Measurements from ENCODE around the gene SYNGR4.
"Not testable (repeated sequence)": the region's sequence is repeated elsewhere in the genome, so short reads cannot be mapped to it uniquely, and the experiment has no call there.

SYNGR4 gene

DNA sequence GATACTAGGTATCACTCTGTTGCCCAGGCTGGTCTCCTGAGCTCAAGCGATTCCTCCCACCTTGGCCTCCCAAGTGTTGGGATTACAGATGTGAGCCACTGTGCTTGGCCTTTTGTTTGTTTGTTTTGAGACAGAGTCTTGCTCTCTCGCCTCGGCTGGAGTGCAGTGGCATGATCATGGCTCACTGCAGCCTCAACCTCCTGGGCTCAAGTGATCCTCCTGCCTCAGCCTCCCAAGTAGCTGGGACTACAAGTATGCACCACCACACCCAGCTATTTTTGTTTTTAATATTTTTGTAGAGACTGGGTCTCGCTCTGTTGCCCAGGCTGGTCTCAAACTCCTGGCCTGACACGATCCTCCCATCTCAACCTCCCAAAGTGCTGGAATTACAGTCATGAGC is 7.6 kb downstream of the SYNGR4 start:
- not testable (repeated sequence) for DNase-seq

DNA sequence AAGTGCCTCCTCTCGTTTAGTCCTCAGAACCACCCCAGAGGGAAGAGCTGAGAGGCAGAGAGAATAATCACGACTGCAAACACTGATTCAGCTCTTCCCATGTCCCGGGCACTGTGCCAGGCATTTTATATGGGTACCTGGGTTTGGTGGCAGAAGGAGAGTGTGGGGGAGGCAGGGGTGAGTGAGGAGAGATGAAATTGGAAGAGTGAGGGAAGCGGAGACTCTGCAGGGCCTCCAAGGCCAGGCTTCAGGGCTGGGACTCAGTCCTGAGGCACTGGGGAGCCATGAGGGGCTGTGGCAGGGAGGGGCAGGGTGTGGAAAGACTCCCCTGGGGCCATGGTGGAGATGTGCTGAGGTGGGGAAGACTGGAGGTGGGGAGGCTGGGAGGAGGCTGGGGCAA is 8.7 kb downstream of the SYNGR4 start:
- peak; percentile 92 for DNase-seq

DNA sequence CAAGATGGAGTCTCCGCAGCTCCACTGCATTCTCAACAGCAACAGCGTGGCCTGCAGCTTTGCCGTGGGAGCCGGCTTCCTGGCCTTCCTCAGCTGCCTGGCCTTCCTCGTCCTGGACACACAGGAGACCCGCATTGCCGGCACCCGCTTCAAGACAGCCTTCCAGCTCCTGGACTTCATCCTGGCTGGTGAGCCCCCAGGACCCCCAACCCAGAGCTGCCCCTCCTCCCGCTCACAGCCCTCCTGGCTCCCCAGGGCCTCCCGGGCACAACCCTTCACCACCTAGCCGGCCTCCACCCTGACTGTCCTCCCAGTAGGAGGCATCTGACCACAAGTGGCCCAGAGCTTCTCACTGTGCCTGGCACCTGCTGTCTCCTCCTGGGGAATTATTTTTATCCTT is 9.4 kb downstream of the SYNGR4 start:
- DNase-seq = no peak

DNA sequence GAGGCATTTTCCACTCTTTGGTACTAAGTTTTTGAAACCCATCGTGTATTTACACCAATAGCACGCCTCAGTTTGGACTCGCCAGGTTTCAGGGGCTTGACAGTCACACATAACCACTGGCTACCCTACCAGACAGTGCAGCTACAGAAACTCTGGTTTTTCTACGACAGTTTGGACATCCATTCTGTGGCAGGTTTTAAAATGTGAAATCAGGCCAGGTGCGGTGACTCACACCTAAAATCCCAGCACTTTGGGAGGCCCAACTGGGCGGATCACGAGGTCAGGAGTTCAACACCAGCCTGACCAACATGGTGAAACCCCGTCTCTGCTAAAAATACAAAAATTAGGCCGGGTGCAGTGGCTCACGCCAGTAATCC is 14.0 kb downstream of the SYNGR4 start:
- no peak for DNase-seq

DNA sequence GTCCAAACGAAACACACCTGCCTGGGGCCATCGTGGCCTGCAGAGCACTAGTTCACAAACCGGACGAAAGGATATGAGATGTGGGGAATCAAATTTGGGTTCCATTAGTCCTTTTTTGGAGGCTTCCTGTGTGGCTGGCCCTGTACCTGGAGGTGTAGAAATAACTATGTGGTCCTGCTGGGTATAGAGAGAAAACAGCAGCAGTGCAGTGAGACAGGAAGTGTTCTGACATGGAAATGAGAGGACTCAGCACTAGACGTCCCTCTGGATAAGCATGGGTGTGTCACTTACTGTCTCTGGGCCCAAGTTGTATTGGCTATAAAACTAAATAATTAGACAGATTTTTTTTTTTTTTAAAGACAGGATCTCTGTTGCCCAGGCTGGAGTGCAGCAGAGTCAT is 14.9 kb downstream of the SYNGR4 start:
- no peak for DNase-seq

DNA sequence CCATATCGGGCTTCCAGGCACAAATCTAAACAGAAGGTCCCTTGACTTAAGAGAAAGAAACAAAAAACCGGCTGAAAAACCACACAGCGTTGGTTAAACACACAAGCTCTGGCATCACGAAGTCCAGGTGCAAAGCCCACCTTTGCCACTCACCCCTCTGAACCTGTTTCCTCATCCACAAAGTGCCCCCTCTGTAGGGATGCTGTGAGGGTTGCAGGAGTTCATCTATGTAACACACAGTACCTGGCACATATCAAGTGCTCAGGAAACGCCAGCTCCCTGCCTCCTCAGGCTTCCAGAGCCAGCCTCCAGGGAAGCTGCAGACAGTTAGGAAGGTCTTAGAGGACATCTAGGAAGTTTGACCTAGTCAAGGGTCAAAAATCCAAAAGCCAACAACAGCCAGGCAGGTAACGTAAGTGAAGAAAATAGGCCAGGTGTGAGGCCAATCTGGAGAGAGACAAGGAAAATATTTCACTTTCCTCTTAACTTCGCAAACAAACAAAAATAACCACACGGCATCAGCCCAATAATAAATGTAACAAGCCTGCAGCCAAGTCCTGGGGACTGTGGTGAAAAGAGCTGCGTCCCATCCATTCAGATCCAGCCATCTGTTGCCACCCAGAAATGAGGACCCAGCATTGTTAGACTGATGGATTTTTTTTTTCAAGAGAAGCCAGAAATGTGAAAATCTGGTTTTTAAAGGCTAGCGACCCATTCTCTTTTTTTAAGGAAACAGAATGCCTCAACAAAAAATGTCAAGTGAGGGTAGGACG is 17.2 kb downstream of the SYNGR4 start:
- DNase-seq = no peak

DNA sequence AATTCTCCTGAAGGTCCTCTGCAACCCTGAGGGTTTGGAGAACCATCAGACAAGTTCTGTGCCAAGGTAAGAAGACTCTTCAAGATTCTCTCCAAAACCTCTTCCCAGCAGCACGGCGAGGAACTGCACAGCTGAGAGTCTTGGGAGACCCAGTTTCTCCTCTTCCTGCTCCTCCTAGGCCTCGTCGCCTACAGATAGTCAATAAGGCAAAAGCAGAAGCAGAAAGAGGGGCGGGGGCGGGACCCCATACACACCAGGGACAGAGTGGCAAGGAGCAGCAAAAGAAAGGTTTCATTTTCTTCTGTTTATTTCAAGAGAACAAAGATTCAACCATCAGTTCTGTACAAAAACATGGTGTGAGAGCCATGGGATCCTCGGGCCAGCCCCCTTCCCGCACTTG is 18.1 kb downstream of the SYNGR4 start:
- no peak for DNase-seq

DNA sequence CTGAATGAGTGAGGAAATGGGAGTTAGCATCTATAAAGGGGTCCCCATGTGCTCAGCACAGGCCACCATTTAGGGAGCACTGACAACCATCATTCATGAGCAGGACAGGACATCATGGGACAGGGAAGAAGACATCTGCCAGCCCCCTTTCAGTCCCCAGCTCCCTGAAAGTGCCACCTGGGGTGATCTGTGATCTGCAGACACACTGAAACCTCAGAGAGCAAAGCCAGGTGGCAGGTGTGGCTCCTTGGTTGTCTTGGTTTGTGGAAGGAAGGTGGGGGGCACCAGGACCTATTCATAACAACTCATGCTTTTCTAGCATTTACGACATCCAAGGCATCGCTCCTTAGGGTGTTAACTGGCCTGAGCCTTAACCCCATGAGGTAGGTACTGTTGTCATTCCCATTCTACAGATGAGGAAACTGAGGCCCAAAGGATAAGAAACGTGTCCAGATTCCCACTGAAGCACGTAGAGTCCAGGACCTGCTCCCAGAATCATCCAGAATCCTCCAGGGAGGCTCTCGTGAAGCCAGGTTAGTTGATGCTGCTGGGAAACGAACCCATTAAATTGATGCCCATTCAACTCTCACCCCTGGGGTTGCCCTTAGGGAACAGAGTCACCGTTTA is 21.4 kb downstream of the SYNGR4 start:
- DNase-seq = no peak

DNA sequence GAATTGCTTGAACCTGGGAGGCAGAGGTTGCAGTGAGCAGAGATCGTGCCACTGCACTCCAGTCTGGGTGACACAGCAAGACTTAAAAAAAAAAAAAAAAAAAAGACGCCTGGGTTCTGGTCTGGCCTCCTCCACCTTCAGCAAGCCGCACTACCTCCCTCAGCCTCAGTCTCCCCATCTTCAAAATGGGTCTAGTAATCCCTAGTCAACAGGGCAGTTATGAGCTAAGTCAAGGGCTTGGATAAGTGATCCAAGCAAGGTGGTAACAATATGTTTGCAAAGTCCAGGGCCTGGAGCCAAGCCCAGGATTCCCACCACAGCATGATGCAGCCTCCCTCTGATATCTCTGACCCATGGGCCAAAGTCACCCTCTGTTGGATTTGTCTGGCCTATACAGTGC is 22.8 kb downstream of the SYNGR4 start:
- no peak for DNase-seq

DNA sequence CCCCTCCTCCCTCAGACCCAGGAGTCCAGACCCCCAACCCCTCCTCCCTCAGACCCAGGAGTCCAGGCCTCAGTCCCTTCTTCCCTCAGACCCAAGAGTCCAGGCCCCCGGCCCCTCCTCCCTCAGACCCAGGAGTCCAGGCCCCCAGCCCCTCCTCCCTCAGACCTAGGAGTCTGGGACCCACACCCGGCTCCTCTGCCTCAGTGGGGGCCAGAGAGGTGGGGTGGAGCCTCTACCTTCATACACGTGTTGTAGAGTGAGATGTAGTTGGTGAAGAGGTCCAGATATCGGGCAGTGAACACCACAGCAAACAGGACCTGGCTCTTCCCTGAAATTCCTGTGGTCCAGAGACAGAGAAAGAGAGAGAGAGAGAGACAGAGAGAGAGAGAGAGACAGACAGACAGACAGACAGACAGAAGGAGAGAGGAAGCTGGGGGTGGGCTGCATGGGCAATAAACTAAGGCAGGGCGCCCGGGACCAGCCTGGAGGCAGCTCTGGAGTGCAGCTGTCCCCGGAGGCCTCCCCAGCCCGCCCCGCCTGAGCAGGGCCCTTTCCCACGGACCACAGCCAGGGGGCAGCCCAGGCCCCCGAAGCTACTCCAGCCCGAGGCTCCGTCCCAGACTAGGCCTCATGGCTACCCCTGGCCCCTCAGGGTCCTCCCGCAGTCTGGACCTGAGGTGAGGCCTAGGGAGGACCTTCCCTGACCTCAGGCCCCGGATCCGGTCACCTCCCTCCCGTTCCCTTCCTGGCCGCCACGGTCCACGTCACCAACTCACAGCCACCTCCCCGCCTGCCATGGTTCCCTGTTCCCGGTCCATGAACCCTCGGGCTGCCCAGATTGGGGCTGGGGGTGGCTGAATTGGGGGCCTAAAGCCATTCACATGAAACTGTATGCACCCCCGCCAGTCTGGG is 26.3 kb downstream of the SYNGR4 start:
- no peak for DNase-seq

DNA sequence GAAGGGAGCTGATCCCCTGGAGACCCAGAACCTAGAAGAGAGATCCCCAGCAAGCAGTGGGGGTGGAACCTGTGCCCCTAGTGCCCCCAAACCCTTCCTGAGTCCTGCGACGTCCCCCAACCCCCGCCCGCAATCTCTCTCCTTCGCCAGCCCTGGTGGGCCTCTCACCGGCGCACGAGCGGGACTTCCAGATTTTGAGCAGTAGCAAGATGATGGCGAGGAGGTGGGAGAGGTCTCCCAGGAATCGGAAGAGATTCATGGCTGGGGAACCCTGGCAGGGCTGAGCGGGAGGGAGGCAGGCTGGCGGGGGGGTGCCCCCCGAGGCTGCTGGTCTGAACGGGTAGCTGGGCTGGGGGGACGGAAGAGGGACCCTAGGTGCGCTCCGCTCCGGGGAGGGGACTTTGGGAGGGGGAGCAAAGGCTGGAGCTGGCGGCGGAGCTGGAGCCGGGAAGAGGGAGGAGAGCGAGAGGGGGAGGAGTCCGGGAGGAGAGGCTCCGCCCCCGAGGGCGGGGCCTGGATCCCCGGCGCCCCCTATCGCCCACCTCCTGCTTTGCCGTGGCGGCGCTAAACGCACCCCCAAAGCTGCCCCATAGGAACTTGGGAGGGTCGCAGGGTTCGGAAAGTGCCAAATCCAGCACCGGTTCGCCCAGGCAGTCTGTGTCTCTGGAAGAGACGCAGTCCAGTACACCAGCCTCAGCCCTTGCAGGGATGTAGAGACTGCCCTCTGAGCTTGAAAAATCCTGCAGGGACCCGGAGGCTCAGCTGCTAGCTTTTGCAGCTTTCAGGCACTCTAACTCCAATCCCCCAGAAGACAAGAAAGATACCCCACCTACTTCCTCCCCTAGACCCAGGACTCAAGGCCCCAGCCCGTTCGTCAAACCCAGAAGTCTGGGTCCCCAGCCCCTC is 27.2 kb downstream of the SYNGR4 start, which contains the start of gene KDELR1:
Gene KDELR1, minus strand, starts transcription at position 452 of the 906 bp plus-strand sequence. Its CDS starts 193 bp downstream, at position 259.
- DNase-seq = peak; percentile 39

DNA sequence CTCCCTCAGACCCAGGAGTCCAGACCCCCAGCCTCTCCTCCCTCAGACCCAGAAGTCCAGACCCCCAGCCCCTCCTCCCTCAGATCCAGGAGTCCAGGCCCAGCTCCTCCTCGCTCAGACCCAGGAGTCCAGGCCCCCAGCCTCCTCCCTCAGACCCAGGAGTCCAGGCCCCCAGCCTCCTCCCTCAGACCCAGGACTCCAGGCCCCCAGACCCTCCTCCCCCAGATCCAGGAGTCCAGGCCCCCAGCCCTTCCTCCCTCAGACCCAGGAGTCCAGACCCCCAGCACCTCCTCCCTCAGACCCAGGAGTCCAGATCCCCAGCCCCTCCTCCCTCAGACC is 27.8 kb downstream of the SYNGR4 start:
- DNase-seq = not testable (repeated sequence)

DNA sequence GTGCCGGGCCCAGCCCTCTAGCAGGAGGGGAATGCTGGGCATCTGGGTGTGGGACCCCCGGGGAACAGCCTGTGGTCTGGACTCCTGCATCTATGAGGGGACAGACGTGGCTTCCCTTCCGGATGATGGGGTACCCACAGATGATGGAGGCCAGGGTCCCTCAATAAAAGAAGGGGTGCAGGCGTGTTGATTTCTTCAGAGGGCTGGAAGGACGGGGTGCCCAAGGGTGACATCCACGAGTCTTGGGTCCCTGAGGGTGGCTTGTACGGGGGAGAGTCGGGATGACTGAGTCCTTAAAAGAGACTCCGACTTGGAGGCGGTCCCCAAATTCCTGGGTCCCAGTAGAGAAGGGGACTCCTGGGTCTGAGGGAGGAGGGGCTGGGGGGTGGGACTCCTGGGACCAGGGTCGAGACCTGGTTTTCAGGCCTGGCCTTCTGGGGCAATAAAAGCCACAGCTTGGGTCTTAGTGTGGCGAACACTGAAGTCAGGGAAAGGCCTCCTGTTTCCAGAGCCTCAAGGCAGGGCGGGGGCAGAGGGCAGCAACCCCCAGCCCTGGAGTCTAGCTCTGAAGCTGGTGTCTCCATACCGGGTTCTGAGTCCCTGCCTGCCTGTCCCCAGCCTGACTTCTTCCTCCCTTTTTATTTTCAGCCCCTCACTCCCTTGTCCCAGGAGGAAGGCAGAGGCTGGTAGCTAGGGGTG is 28.8 kb downstream of the SYNGR4 start:
- DNase-seq = no peak

DNA sequence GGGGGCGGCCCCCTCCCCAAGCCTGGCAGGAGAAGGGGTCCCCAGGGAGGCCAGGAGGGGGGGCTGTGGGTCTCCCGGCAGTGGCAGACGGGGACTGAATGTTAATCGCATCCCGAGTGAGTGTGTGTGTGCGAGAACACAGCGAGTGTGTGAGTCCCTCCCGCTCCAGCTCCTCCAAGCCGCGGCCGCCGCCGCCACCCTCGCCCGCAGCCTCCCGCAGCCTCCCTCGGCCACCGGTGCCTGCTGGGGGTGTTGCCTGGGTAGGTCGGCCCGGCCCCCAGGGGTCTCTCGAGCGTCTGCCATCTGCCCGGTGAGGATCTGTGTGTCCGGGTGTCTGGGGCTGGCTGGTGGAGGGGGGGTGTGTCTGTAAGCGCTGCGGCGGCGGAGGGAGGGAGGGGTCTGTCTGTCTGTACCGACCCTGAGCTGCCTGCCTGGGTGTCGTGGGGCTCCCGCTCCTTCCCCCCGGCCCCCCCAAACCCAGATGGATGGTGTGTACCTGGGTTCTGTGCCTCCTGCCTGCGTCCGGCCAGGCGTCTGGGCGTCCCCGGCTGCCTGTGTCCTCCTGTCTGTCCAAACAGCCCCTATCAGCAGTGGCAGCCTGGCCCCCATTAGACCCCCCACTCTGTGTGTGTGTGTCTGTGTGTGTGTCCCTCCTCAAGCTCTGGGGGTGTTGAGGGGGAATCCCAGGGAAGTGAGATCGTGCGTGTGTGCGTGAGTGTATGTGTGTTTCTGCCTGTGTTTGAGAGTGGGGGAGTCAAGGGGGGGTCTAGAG is 29.6 kb downstream of the SYNGR4 start, which contains the start of gene GRIN2D:
Gene GRIN2D, plus strand, starts transcription at position 110 of the 772 bp plus-strand sequence. CDS start 4,725 bp downstream, outside the sequence.
- peak; percentile 15 for DNase-seq

DNA sequence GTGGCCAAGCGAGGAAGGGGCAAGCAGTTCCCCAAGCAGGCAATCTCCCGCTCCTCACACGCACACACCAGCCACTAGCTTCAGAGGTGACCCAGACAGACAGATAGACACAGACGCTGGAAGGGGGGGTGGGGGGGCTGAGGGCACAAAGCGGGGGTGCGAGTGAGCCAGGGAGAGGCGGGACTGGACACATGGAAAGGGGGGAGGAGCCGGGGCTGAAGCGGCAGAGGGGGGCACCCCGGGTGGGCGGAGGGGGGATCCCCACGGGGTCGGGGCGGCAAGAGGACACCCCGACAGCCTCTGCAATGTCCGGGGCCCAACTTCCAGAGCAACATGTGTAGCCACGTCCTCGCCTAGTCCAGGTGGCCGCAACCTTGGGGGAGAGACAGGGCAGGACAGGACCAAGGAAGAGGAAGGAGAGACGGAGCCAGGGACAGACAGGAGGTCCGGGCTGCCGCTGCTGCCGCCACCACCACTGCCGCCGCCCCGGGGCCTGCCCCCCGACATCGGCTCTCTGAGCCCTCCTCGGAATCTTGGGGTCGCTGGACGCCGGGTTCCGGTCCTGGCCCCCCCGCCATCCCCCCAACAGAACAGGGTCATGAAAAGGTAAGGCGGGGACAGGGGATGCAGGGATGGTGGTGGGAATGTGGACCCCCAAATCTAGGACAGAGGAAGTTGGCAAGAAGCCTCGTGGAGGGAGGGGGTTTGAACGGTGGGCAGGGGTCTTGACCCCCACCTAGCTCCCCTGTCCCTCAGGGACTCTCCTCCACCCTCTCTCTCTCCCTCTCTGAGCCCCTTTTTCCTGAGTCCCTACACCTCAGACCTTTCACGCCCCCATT is 30.4 kb downstream of the SYNGR4 start:
- no peak for DNase-seq

DNA sequence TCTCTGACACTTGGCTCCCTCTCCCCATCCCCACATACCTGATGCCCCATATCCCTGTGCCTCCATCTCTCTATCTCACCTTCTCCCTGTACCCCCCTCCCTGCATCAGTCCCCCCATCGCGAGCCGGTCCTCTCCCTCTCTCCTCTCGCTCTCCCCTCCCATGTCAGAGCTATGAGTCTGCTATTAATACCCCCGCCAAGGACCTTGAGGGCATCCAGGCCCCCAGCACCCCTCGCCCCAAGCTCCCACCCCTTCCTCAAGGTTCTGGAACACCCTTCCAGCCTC is 30.9 kb downstream of the SYNGR4 start:
- no peak for DNase-seq

DNA sequence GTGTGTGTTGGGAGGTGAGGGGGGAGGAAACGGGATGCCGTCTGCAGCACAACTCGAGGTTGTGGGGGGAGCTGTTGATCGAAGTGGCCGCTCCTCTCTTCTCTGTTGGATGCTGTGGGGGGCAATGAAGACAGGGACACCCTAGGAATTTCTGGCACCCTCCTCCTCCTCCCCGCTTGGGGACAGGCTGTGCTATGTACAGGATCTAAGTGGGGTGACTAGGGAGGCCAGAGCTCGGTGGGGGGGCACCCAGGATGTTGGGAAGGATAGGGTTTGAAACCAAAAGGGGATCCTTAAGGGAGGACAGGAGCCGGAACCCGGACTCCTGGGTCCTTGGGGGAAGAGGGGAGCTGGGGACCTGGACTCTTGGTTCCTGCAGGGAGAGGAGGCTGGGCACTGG is 31.3 kb downstream of the SYNGR4 start:
- no peak for DNase-seq

DNA sequence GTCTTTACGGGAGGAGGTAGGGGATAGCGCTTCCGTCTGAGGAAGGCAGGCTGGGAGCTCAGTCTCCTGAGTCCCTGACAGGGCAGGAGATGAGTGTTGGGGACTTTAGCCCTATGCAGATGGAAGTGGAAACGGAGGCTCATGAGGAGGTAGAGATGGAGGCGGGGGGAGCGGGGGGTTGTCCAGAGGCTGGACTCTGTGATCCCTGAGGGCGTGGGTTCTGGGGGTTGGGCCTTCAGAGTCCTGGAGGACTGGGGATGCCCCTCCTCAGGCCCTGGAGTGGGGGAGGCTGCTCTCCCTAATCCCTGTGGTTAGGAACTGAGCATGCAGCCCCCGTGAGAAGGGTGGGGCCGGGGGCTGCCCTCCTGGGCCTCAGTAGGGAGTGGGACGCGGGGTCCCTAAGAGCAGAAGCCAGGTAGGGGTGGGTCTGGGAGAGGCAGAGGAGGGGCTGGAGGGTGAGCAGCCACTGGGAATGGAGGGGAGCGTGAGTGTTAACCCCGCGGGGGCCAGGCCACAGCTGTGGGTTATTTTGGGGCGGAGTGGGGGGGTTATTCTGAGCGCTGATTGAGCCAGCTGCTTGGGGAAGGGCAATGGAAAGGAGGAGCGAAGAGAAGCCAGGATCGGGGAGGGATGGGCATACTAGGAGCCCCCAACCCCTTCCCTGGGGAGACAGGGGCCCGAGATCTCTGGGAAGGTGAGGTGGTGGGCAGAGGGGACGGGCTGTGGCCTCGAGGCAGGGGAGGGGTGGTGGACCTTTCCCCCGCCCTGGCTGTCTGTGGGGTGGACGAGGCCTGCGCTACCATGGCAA is 32.1 kb downstream of the SYNGR4 start:
- no peak for DNase-seq

DNA sequence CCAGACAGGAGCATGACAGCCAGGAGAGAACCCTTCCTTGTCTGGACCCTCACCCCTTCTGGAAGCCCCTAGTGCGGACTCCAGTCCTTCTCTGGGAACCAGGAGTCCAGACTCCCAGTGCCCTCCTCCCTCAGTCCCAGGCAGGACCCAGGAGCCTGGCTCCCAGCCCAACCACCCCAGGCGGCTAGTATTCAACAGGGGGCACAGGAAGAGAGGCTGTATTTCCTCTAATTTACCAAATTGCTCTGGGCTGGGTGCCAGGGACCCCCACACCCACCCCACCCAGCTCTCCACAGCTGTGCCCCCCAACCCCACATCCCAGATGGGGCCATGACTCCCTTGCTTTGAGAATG is 32.6 kb downstream of the SYNGR4 start:
- no peak for DNase-seq

Measured in DMS79 (cell line).